NB4 (cell line): ENCODE measurements around the gene TMEM87B.

Source experiments
- MYC ChIP-seq: IDR thresholded peaks from 2 replicates; pipeline ENCODE4 v1.6.1; 2011; ENCODE audit warnings: low read depth, low read length
- POLR2A ChIP-seq: IDR thresholded peaks from 2 replicates; pipeline ENCODE4 v1.6.1; 2011; ENCODE audit warnings: mild to moderate bottlenecking; ENCODE audit not compliant: insufficient read length; ENCODE audit errors: extremely low read depth

DNA sequence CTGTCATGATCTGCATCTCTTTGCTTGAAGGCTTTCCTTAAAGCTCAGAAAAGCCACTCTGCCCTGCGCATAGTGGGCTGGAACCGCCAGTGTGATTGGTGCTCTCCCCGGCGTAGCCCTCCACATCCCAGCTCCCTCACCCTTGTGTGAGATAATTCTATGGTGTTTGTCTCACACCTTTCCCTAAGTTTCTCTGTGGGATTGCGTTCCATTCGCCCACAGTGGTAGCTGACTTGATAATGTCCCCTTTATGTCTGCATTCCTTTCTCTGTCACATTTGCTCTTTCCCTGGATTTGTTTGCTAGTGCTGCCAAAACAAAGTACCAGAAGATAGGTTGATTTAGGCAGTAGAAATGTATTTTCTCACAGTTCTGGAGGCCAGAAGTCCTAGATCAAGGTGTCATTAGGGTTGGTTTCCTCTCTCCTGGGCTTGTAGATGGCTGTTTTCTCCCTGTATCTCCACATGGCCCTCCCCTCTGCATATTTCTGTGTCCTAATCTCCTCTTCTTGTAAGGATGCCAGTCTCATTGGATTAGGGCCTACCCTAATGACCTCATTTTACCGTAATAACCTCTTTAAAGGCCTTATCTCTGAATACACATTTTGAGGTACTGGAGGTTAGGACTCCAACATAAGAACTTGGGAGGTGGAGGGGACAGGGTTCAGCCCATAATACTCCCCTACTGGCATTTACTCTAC, 7.4 kb upstream of the TMEM87B start:
- TF ChIP-seq POLR2A (no peak), MYC (no peak)
